GM18517 (cell line): ENCODE data around the gene EAF1.
"Not testable (repeated sequence)": the region's sequence is repeated elsewhere in the genome, so short reads cannot be mapped to it uniquely, and the experiment has no call there.

Experiments used
- ATAC-seq: cut with Tn5 transposase; IDR thresholded peaks from one replicate; pipeline ENCODE4 v1.9.1; 2021; ENCODE audit warnings: mild to moderate bottlenecking, moderate library complexity; ENCODE audit not compliant: unreplicated experiment

Gene EAF1

GRCh38 chr3:15451216-15452113 lies 24.1 kb downstream of the EAF1 start:
- ATAC-seq: no peak

- no peak for ATAC-seq
Observed at GRCh38 chr3:15452156-15452555, 24.8 kb downstream of the EAF1 start.

GRCh38 chr3:15452961-15453360 lies 25.6 kb downstream of the EAF1 start:
- no peak for ATAC-seq

GRCh38 chr3:15453501-15453900 lies 26.1 kb downstream of the EAF1 start:
- ATAC-seq: no peak

GRCh38 chr3:15453991-15454625 lies 26.7 kb downstream of the EAF1 start:
- ATAC-seq: no peak

GRCh38 chr3:15454965-15455364 lies 27.6 kb downstream of the EAF1 start:
- no peak for ATAC-seq

GRCh38 chr3:15455756-15456155 lies 28.4 kb downstream of the EAF1 start:
- no peak for ATAC-seq

- ATAC-seq: no peak
Observed at GRCh38 chr3:15456321-15456720, 28.9 kb downstream of the EAF1 start.

- not testable (repeated sequence) for ATAC-seq
Observed at GRCh38 chr3:15456915-15457314, 29.5 kb downstream of the EAF1 start.

GRCh38 chr3:15458212-15458780 lies 30.9 kb downstream of the EAF1 start:
- no peak for ATAC-seq

- ATAC-seq: no peak
Observed at GRCh38 chr3:15460891-15461531, 33.6 kb downstream of the EAF1 start.

- ATAC-seq: no peak
Observed at GRCh38 chr3:15462451-15462850, 35.1 kb downstream of the EAF1 start.

- ATAC-seq: no peak
Observed at GRCh38 chr3:15465876-15466585, 38.6 kb downstream of the EAF1 start.

GRCh38 chr3:15467227-15468181 lies 40.1 kb downstream of the EAF1 start:
- no peak for ATAC-seq

GRCh38 chr3:15470261-15470660 lies 42.9 kb downstream of the EAF1 start:
- no peak for ATAC-seq

- ATAC-seq: no peak
Observed at GRCh38 chr3:15470849-15471248, 43.5 kb downstream of the EAF1 start.

GRCh38 chr3:15471861-15472260 lies 44.5 kb downstream of the EAF1 start:
- ATAC-seq: no peak

GRCh38 chr3:15475161-15475560 lies 47.8 kb downstream of the EAF1 start:
- ATAC-seq: no peak

- no peak for ATAC-seq
Observed at GRCh38 chr3:15476378-15476777, 49.0 kb downstream of the EAF1 start.
